Activated CD4-positive, alpha-beta T cell treated with anti-CD3 and anti-CD28 coated beads, Interleukin-2, amount 50 U/mL, for 16 hours (primary cell): ENCODE results near the gene PPP1R12A.

ENCODE experiments used
- DNase-seq: peaks from one replicate; pipeline ENCODE4 v3.0.0-alpha.2; 2020

Gene PPP1R12A

GRCh38 chr12:79766705-79767464 is 168.0 kb downstream of the PPP1R12A start:
- no peak for DNase-seq

GRCh38 chr12:79765157-79765556 is 169.7 kb downstream of the PPP1R12A start:
- DNase-seq: no peak

- DNase-seq: no peak
Measured at GRCh38 chr12:79764641-79765040, 170.3 kb downstream of the PPP1R12A start.

- no peak for DNase-seq
Measured at GRCh38 chr12:79763766-79764452, 171.0 kb downstream of the PPP1R12A start.

- DNase-seq: no peak
Measured at GRCh38 chr12:79761341-79761740, 173.6 kb downstream of the PPP1R12A start.

- DNase-seq: no peak
Measured at GRCh38 chr12:79747274-79747673, 187.6 kb downstream of the PPP1R12A start.

- DNase-seq: peak; percentile 58
Measured at GRCh38 chr12:79737875-79738718, 196.8 kb downstream of the PPP1R12A start.

- DNase-seq: no peak
Measured at GRCh38 chr12:79732638-79733037, 202.3 kb downstream of the PPP1R12A start.

- DNase-seq: no peak
Measured at GRCh38 chr12:79725987-79726386, 208.9 kb downstream of the PPP1R12A start.
